Loucy (cell line): ENCODE data around the gene KLK1.

ENCODE experiments used
- EZH2phosphoT487 ChIP-seq: fragments of 200-600 bp; IDR thresholded peaks from 2 replicates; pipeline ENCODE4 v1.6.1; 2018; ENCODE audit warnings: antibody characterized with exemption, mild to moderate bottlenecking, moderate library complexity, borderline replicate concordance
- TF ChIP-seq, protein P1 (sequence below): fragments of 200-600 bp; sonication (generic); conservative IDR thresholded peaks from 2 replicates; pipeline ENCODE4 v1.5.1; 2014; ENCODE audit warnings: mild to moderate bottlenecking, antibody characterized with exemption, low read length

DNA sequence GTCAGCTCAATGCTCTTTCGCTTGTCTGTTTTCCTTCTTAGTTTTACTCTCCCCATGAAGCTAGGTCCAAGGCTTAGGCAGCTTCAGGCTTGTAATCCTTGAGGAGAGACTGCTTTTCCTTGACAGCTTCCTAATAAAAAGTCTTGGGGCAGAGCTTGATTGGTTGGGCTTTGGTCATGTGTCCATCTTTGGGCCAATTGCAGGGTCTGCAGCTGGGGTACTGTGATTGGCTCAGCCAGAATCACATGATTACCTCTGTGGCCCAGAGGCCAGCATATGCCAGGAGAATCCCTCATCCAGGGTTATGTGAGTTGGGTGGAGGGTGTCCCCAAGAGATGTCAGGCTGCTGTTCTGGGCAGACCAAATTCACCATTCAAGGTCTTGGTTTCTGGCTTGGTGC, 8.1 kb downstream of the KLK1 start:
- TF ChIP-seq, protein P1, sequence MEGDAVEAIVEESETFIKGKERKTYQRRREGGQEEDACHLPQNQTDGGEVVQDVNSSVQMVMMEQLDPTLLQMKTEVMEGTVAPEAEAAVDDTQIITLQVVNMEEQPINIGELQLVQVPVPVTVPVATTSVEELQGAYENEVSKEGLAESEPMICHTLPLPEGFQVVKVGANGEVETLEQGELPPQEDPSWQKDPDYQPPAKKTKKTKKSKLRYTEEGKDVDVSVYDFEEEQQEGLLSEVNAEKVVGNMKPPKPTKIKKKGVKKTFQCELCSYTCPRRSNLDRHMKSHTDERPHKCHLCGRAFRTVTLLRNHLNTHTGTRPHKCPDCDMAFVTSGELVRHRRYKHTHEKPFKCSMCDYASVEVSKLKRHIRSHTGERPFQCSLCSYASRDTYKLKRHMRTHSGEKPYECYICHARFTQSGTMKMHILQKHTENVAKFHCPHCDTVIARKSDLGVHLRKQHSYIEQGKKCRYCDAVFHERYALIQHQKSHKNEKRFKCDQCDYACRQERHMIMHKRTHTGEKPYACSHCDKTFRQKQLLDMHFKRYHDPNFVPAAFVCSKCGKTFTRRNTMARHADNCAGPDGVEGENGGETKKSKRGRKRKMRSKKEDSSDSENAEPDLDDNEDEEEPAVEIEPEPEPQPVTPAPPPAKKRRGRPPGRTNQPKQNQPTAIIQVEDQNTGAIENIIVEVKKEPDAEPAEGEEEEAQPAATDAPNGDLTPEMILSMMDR, result no peak
- no peak for TF ChIP-seq EZH2phosphoT487
